SK-N-DZ (cell line): ENCODE data around the gene WDR48.

ENCODE experiments used
- DNase-seq: peaks from one replicate; pipeline ENCODE4 v3.0.0-alpha.2; 2015; ENCODE audit warnings: low spot score

WDR48 gene

GRCh38 chr3:39101022-39101689 lies 49.3 kb downstream of the WDR48 start:
- DNase-seq = peak; percentile 33

GRCh38 chr3:39102504-39103323 lies 50.9 kb downstream of the WDR48 start:
- no peak for DNase-seq

- no peak for DNase-seq
Observed at GRCh38 chr3:39103324-39103693, 51.5 kb downstream of the WDR48 start.

- DNase-seq = no peak
Observed at GRCh38 chr3:39103791-39104552, 52.2 kb downstream of the WDR48 start.

DNA sequence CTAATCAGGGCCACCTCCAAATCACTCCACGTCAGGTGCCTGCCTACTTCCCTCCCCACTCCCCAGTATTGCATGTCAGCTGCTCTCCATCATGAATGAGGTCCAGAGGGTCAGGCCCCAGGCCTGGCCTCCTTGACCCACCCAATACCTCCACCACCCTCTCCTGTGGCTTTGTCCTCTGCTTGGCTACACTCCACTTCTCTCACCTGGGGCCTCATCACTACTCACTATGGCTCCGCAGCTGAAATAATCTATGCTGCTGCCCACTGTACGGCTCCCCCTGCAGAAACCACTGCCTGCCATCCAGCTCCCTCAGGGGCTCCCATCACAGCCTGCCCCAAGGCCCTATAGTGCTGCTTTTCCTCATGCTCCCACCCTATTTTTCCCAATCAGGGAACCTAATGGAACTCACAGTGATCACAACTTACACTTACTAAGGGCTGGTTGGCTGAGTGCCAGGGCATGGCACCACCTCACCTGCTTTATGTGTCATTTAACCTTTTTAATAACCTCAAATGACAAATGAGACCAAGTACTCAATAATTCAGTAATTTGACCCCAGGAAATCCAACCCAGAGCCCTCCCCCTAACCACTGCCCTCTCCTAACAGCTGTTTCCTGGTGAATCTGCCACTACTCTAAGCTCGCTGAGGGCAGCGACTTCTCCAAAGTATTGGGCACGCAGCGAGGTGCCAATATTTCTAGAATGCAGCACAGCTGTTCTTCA lies 53.3 kb downstream of the WDR48 start:
- DNase-seq = no peak

GRCh38 chr3:39105687-39106063 lies 53.9 kb downstream of the WDR48 start:
- DNase-seq = no peak

DNA sequence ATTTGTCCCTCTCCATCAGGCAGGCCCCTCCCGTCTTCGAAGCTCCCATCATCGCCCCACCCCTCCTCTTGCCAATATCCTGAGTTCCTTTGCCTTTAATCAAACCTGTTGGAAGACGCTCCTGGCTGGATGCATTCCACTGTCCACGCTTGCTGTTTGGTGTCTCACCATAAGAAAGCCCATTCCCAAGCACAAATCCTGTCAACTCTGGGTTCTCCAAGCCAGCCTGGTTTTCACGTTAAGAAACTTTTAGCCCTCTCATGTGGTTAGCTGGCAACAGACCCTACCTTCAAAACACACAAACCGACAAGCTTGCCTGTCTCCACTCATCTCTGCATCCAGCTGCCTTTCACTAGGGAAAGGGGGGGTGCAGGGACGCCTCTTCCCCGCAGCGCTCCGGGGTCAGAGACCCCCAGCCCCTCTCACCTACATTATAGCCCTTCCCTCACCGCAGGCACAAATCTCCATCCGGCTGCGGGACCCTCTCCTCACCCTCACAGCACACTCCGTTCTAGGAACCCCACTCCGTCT lies 54.5 kb downstream of the WDR48 start:
- no peak for DNase-seq

GRCh38 chr3:39106851-39107387 lies 55.1 kb downstream of the WDR48 start:
- no peak for DNase-seq

- peak; percentile 74 for DNase-seq
Observed at GRCh38 chr3:39107388-39108199, 55.8 kb downstream of the WDR48 start, which contains the start of the genes GORASP1 and TTC21A. TSS of gene GORASP1 (minus strand) at chr3:39107627. CDS start at chr3:39107541, 86 bp downstream. TSS of gene TTC21A (plus strand) at chr3:39107680. CDS start at chr3:39107838, 158 bp downstream.

- no peak for DNase-seq
Observed at GRCh38 chr3:39108200-39108710, 56.4 kb downstream of the WDR48 start.

- no peak for DNase-seq
Observed at GRCh38 chr3:39109086-39109485, 57.3 kb downstream of the WDR48 start.

DNA sequence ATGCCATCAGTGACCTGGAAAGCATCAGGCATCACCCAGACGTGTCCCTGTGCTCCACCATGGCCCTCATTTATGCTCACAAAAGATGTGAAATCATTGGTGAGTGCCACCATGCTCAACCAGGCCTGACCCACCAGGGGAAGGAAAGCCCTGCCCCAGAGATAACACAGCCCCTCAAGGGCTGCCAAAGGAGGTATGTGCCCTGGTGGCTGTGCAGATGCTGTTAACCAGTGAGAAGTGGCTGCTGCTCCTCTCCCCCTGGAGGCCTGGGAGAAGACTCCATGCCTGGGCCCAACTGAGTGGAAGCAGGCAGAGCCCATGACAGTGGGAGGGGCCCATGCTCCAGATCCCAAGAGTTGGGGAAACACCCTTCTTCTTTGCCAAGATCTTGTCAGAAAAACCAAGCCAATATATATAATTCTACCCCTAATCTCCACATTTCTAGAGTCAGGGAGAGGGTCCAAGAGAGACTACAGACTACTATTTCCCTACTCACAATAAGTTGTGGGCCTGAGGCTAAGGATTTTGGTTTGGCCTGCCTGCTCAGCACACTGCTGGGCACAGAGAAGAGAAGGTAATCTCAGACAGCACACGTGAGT lies 58.3 kb downstream of the WDR48 start:
- no peak for DNase-seq

DNA sequence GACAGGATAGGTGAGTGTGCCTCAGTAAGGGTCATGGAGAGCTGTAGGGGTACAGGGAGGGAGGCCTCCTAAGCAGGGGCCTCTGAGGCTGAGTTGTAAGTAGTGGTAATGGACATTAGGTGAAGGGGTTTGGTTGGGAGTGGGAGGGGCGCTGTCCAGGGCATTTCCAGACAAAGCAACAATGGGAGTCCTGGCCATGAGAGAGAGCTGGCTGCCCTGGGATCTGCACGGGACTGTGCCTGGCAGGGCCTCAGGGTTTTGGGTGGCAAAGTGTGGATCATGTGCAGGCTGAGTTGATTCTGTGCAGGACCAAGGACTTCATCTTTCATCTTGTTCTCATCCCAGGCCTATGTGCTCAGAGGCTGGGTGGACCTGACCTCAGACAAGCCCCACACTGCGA lies 60.3 kb downstream of the WDR48 start:
- DNase-seq = no peak

DNA sequence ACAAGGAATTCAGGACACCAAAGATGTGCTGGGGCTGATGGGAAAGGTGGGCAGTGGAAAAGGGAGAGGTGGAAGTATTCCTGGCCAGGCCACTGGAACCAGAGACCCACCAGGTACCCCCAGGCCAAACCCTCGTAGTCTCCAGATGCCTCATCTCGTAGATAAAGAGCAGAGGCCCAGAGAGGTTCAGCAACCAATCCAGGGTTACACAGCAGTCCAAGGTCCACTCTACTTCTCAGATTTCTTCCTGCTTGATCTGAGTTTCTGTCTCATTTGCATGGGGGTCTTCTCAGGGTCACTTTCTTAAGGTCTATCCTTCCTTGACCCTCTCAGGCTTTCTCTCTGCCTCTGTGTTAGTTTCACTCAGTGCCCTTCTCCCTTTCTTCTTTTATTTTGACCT lies 60.7 kb downstream of the WDR48 start:
- no peak for DNase-seq

DNA sequence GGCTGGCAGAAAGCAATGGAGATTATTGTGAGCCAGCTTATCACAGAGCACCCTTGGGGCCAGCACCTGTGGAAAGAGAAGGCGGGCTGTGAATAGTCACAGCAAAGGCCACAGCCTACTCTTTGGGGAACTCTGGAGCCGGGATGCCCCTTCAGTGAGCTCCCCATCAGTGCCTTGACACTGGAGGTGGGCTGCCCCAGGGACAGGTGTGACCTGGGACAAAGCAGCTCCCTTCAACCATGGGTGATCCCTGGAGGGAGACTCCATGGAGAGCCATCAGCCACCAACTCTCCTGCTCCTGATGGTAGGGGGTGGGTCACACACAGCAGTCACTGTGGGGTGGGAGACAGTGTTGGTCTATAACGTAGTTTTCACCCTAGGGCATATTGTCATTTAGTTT lies 61.5 kb downstream of the WDR48 start:
- no peak for DNase-seq

GRCh38 chr3:39114456-39114855 lies 62.6 kb downstream of the WDR48 start:
- no peak for DNase-seq

GRCh38 chr3:39115870-39116269 lies 64.1 kb downstream of the WDR48 start:
- no peak for DNase-seq

- DNase-seq = no peak
Observed at GRCh38 chr3:39118079-39118478, 66.3 kb downstream of the WDR48 start.

GRCh38 chr3:39118931-39119660 lies 67.3 kb downstream of the WDR48 start:
- no peak for DNase-seq
